H1 (cell line): Measurements from ENCODE around the gene NOVA1. TPM values are rescaled to one million over a fixed set of nuclear protein-coding genes. Genes with fewer than 3 reads are reported as not detected.

Experiments
- CHD7 ChIP-seq: fragments of 300-600 bp; sonication (generic); IDR thresholded peaks from 2 replicates; pipeline ENCODE4 v1.7.1; 2012; ENCODE audit warnings: low read length, moderate library complexity, mild to moderate bottlenecking, inconsistent platforms; ENCODE audit not compliant: insufficient replicate concordance
- EP300 ChIP-seq, 2 experiments: IDR thresholded peaks; 1 replicate in 1 of 2; 2 replicates in 1 of 2; pipeline ENCODE4 v1.6.1; 2011 to 2012; ENCODE audit warnings: low read depth in 2 of 2, low read length in 2 of 2, mild to moderate bottlenecking in 2 of 2, borderline replicate concordance in 1 of 2, inconsistent platforms in 1 of 2, moderate library complexity in 1 of 2
- SIRT6 ChIP-seq: IDR thresholded peaks from one replicate; pipeline ENCODE4 v1.7.1; 2012; ENCODE audit warnings: low read length, inconsistent platforms
- polyA plus RNA-seq, 7 experiments: library from polyadenylated mRNA; depleted of rRNA in 3 of 7; stranded (reverse) in 5 of 7; unstranded in 2 of 7; fragments of >200 nt in 5 of 7; fragments of 200-250 nt in 2 of 7; gene quantifications; 1 replicate in 5 of 7; 2 replicates in 1 of 7; 4 replicates in 1 of 7; pipeline versions ENCODE4 v1.2.1 to v1.2.3, GENCODE V29; 2011 to 2013; ENCODE audit warnings: missing spikeins in 2 of 7, mixed read lengths in 2 of 7
- total RNA-seq: library from RNA; stranded (reverse); fragmentation: NEBNext Ultra II Directional; extraction: Animal tissue kit (Norgen Biotek cat#: 25700); gene quantifications from 2 replicates; pipeline ENCODE4 v1.2.1, GENCODE V29; 2021

The NOVA1 gene
- total and polyA plus RNA-seq, 2 of the 8 experiments (the other 6 are each of a cell fraction or from before 2014, with no cell fraction given), result 6.8 to 12.7 TPM

GRCh38 chr14:26522967-26523366 lies 74.9 kb downstream of the NOVA1 start (continued):
- TF ChIP-seq CHD7 (no peak), EP300 (IDR thresholded peaks at IDR 0.05; ENCODE audit: borderline replicate concordance in 1 of 2, low read depth in 2 of 2, low read length in 2 of 2) (no peak), SIRT6 (no peak)
